Measurements from ENCODE around the gene ATP8A1. TPM values are rescaled to one million over a fixed set of nuclear protein-coding genes. Genes with fewer than 3 reads are reported as not detected.

Gene ATP8A1
- total RNA-seq, 4 donors from 2014 or later, result 5.9 to 16.5 (median 7.3) TPM

GRCh38 chr4:42561031-42561430 is 95.9 kb downstream of the ATP8A1 start:
- DNase-seq (ENCODE audit: low spot score in 2 of 2), result no peak
- Histone ChIP-seq H3K36me3 (no peaks in the 10 kb centered on the region), H3K27ac (no peak overlapping the region), H3K27me3 (no peaks in the 10 kb centered on the region), H3K4me3 (no peak overlapping the region), H3K9me3 (no peaks in the 10 kb centered on the region), H3K4me1 (no peaks in the 10 kb centered on the region)
- 87% methylated on average over 6 of the region's 11 CpGs for WGBS
- no peak for TF ChIP-seq CTCF (IDR thresholded peaks at IDR 0.05)
- no peak for TF ChIP-seq POLR2A (IDR thresholded peaks at IDR 0.05)
- no peak for TF ChIP-seq POLR2AphosphoS5 (IDR thresholded peaks at IDR 0.05)

GRCh38 chr4:42560467-42560861 is 96.4 kb downstream of the ATP8A1 start:
- Histone ChIP-seq H3K27me3 (no peaks in the 10 kb centered on the region), H3K36me3 (no peaks in the 10 kb centered on the region), H3K27ac (no peak overlapping the region), H3K9me3 (no peaks in the 10 kb centered on the region), H3K4me3 (no peak overlapping the region), H3K4me1 (no peaks in the 10 kb centered on the region)
- WGBS, result 85% methylated on average over 3 of the region's 3 CpGs
- TF ChIP-seq POLR2AphosphoS5 (IDR thresholded peaks at IDR 0.05), result no peak
- no peak for TF ChIP-seq EP300 (IDR thresholded peaks at IDR 0.05)
- no peak for TF ChIP-seq CTCF (IDR thresholded peaks at IDR 0.05)
- no peak for TF ChIP-seq POLR2A (IDR thresholded peaks at IDR 0.05)
- no peak for DNase-seq (ENCODE audit: low spot score in 2 of 2)

- no peaks in the 10 kb centered on the region for H3K9me3 ChIP-seq
- WGBS, result 64% methylated on average over 1 of the region's 1 CpG
- no peaks in the 10 kb centered on the region for H3K27me3 ChIP-seq
- DNase-seq (ENCODE audit: low spot score in 2 of 2), result no peak
- H3K36me3 ChIP-seq, result no peaks in the 10 kb centered on the region
- H3K4me1 ChIP-seq, result no peaks in the 10 kb centered on the region
- no peak overlapping the region for H3K27ac ChIP-seq
- no peak overlapping the region for H3K4me3 ChIP-seq
- TF ChIP-seq EP300 (IDR thresholded peaks at IDR 0.05) (no peak), POLR2AphosphoS5 (IDR thresholded peaks at IDR 0.05) (no peak), CTCF (IDR thresholded peaks at IDR 0.05) (no peak), POLR2A (IDR thresholded peaks at IDR 0.05) (no peak)
These were observed 98.7 kb downstream of the ATP8A1 start for GRCh38 chr4:42558156-42558555.

- TF ChIP-seq EP300 (IDR thresholded peaks at IDR 0.05) (no peak), POLR2AphosphoS5 (IDR thresholded peaks at IDR 0.05) (no peak), POLR2A (IDR thresholded peaks at IDR 0.05) (no peak), CTCF (IDR thresholded peaks at IDR 0.05) (no peak)
- H3K27me3 ChIP-seq, result no peaks in the 10 kb centered on the region
- H3K4me3 ChIP-seq, result no peak overlapping the region
- no peaks in the 10 kb centered on the region for H3K4me1 ChIP-seq
- DNase-seq (ENCODE audit: low spot score in 2 of 2), result no peak
- no peaks in the 10 kb centered on the region for H3K9me3 ChIP-seq
- no peaks in the 10 kb centered on the region for H3K36me3 ChIP-seq
- no peak overlapping the region for H3K27ac ChIP-seq
These were observed 101.1 kb downstream of the ATP8A1 start for GRCh38 chr4:42555828-42556227.

GRCh38 chr4:42554072-42554471 is 102.8 kb downstream of the ATP8A1 start:
- Histone ChIP-seq H3K9me3 (no peaks in the 10 kb centered on the region), H3K27ac (no peak overlapping the region), H3K27me3 (no peaks in the 10 kb centered on the region), H3K4me3 (no peak overlapping the region), H3K4me1 (no peaks in the 10 kb centered on the region), H3K36me3 (no peaks in the 10 kb centered on the region)
- 91% methylated on average over 3 of the region's 3 CpGs for WGBS
- DNase-seq (ENCODE audit: low spot score in 2 of 2), result no peak
- TF ChIP-seq POLR2AphosphoS5 (IDR thresholded peaks at IDR 0.05) (no peak), EP300 (IDR thresholded peaks at IDR 0.05) (no peak), CTCF (IDR thresholded peaks at IDR 0.05) (no peak)
